ENCODE data around the gene SERPINE1.
A peak's percentile ranks its signal among the peaks of the same experiment; 100 is the strongest.
"Not testable (repeated sequence)": the region's sequence is repeated elsewhere in the genome, so short reads cannot be mapped to it uniquely, and the experiment has no call there.

The SERPINE1 gene

GRCh38 chr7:101126651-101127459 lies at the start of gene SERPINE1:
Gene SERPINE1, plus strand, starts transcription at chr7:101127104. Its CDS starts 1,290 bp downstream, at chr7:101128394.
- in situ Hi-C loops (cut with HindIII; ENCODE audit: low pct_unique_long_range_greater_than_20kb, low sequenced_read_pairs): no loop called here
- no peak for DNase-seq (ENCODE audit: low read depth in 1 of 2, low spot score in 1 of 2)
- no peak for TF ChIP-seq JUND (IDR thresholded peaks at IDR 0.05; ENCODE audit: low read depth)

- no peak for TF ChIP-seq JUND (IDR thresholded peaks at IDR 0.05; ENCODE audit: low read depth)
- peak; percentile 49 to 77 for DNase-seq (ENCODE audit: low read depth in 1 of 2, low spot score in 1 of 2)
- in situ Hi-C loops (cut with HindIII; ENCODE audit: low pct_unique_long_range_greater_than_20kb, low sequenced_read_pairs): no loop called here
Observed at GRCh38 chr7:101077303-101078086, 49.4 kb upstream of the SERPINE1 start.

GRCh38 chr7:101081432-101081831 lies 45.5 kb upstream of the SERPINE1 start:
- TF ChIP-seq JUND (IDR thresholded peaks at IDR 0.05; ENCODE audit: low read depth): no peak
- DNase-seq (ENCODE audit: low read depth in 1 of 2, low spot score in 1 of 2): peak in 1 of 2 experiments; percentile 26
- in situ Hi-C loops (cut with HindIII; ENCODE audit: low pct_unique_long_range_greater_than_20kb, low sequenced_read_pairs): no loop called here

- DNase-seq (ENCODE audit: low read depth in 1 of 2, low spot score in 1 of 2): no peak
- no peak for TF ChIP-seq JUND (IDR thresholded peaks at IDR 0.05; ENCODE audit: low read depth)
- in situ Hi-C loops (cut with HindIII; ENCODE audit: low pct_unique_long_range_greater_than_20kb, low sequenced_read_pairs): no loop called here
Observed at GRCh38 chr7:101084865-101085161, 42.1 kb upstream of the SERPINE1 start.

- no peak for TF ChIP-seq JUND (IDR thresholded peaks at IDR 0.05; ENCODE audit: low read depth)
- DNase-seq (ENCODE audit: low read depth in 1 of 2, low spot score in 1 of 2): peak; percentile 73 to 81
- in situ Hi-C loops (cut with HindIII; ENCODE audit: low pct_unique_long_range_greater_than_20kb, low sequenced_read_pairs): no loop called here
Observed at GRCh38 chr7:101085162-101085964, 41.5 kb upstream of the SERPINE1 start, which contains the start of gene TRIM56. Gene TRIM56, plus strand, starts transcription at chr7:101085481. Its CDS starts 1,832 bp downstream, at chr7:101087313.

GRCh38 chr7:101087334-101088068 lies 39.4 kb upstream of the SERPINE1 start:
- TF ChIP-seq JUND (IDR thresholded peaks at IDR 0.05; ENCODE audit: low read depth): no peak
- in situ Hi-C loops (cut with HindIII; ENCODE audit: low pct_unique_long_range_greater_than_20kb, low sequenced_read_pairs): no loop called here

GRCh38 chr7:101088069-101088425 lies 38.9 kb upstream of the SERPINE1 start:
- TF ChIP-seq JUND (IDR thresholded peaks at IDR 0.05; ENCODE audit: low read depth): no peak

More at GRCh38 chr7:101087334-101088068, 39.4 kb upstream of the SERPINE1 start:
- no peak for DNase-seq (ENCODE audit: low read depth in 1 of 2, low spot score in 1 of 2)

GRCh38 chr7:101088858-101089529 lies 37.9 kb upstream of the SERPINE1 start:
- in situ Hi-C loops (cut with HindIII; ENCODE audit: low pct_unique_long_range_greater_than_20kb, low sequenced_read_pairs): no loop called here

More at GRCh38 chr7:101088069-101088425, 38.9 kb upstream of the SERPINE1 start:
- in situ Hi-C loops (cut with HindIII; ENCODE audit: low pct_unique_long_range_greater_than_20kb, low sequenced_read_pairs): no loop called here
- DNase-seq (ENCODE audit: low read depth in 1 of 2, low spot score in 1 of 2): no peak

GRCh38 chr7:101089876-101090275 lies 37.0 kb upstream of the SERPINE1 start:
- in situ Hi-C loops (cut with HindIII; ENCODE audit: low pct_unique_long_range_greater_than_20kb, low sequenced_read_pairs): no loop called here
- no peak for TF ChIP-seq JUND (IDR thresholded peaks at IDR 0.05; ENCODE audit: low read depth)

More at GRCh38 chr7:101088858-101089529, 37.9 kb upstream of the SERPINE1 start:
- TF ChIP-seq JUND (IDR thresholded peaks at IDR 0.05; ENCODE audit: low read depth): no peak
- DNase-seq (ENCODE audit: low read depth in 1 of 2, low spot score in 1 of 2): no peak

GRCh38 chr7:101092266-101092905 lies 34.5 kb upstream of the SERPINE1 start:
- in situ Hi-C loops (cut with HindIII; ENCODE audit: low pct_unique_long_range_greater_than_20kb, low sequenced_read_pairs); DNase-seq (ENCODE audit: low read depth in 1 of 2, low spot score in 1 of 2): not testable (repeated sequence)

More at GRCh38 chr7:101089876-101090275, 37.0 kb upstream of the SERPINE1 start:
- DNase-seq (ENCODE audit: low read depth in 1 of 2, low spot score in 1 of 2): no peak

- no peak for TF ChIP-seq JUND (IDR thresholded peaks at IDR 0.05; ENCODE audit: low read depth)
- DNase-seq (ENCODE audit: low read depth in 1 of 2, low spot score in 1 of 2): no peak
- in situ Hi-C loops (cut with HindIII; ENCODE audit: low pct_unique_long_range_greater_than_20kb, low sequenced_read_pairs): no loop called here
Observed at GRCh38 chr7:101093906-101094305, 33.0 kb upstream of the SERPINE1 start.

All from T47D (cell line).